SK-N-SH (cell line): ENCODE results near the gene ZSCAN9. TPM values are rescaled to one million over a fixed set of nuclear protein-coding genes. Genes with fewer than 3 reads are reported as not detected.

Experiments
- CTCF ChIA-PET: fragments of 300-600, 350-600 bp; formaldehyde crosslinking; extraction: SDS; loops from one replicate; lab custom pipeline; 2021; lab: Yijun Ruan, JAX
- POLR2A ChIA-PET: fragments of 350-600 bp; sonication (Branson Sonifier 250); formaldehyde crosslinking; extraction: SDS; loops from one replicate; lab custom pipeline; 2020; ENCODE audit warnings: antibody characterized with exemption, inconsistent platforms; lab: Yijun Ruan, JAX
- DNase-seq: peaks from one replicate; pipeline ENCODE4 v3.0.0; 2012
- H2AFZ ChIP-seq: fragments of 200-600 bp; sonication (generic); 2 replicates; pipeline ENCODE4 v1.8.1; 2016; ENCODE audit warnings: antibody characterized with exemption, mild to moderate bottlenecking, low read depth
- H3F3A ChIP-seq: fragments of 200-600 bp; sonication (generic); replicated peaks from 2 replicates; pipeline ENCODE3; 2016; ENCODE audit warnings: antibody characterized with exemption, mild to moderate bottlenecking; ENCODE audit not compliant: insufficient read depth
- H3K27ac ChIP-seq, 2 experiments: fragments of 200-500 bp in 1 of 2; fragments of 200-600 bp in 1 of 2; sonication (Bioruptor generic) in 1 of 2; sonication (generic), shearing (Covaris generic) in 1 of 2; 2 replicates each; pipeline versions ENCODE4 v1.5.1 to v1.6.1; 2014 to 2016; ENCODE audit warnings: low read depth in 2 of 2, inconsistent platforms in 1 of 2, low read length in 1 of 2, mild to moderate bottlenecking in 1 of 2, mixed read lengths in 1 of 2
- H3K27me3 ChIP-seq: fragments of 200-600 bp; sonication (generic), shearing (Covaris generic); 2 replicates; pipeline ENCODE4 v1.6.1; 2016; ENCODE audit warnings: mixed run types; ENCODE audit not compliant: insufficient read depth
- H3K36me3 ChIP-seq, 2 experiments: fragments of 200-500 bp in 1 of 2; fragments of 200-600 bp in 1 of 2; sonication (Bioruptor generic) in 1 of 2; sonication (generic) in 1 of 2; replicated peaks in 1 of 2; 2 replicates each; pipeline versions ENCODE3 to v1.5.1; 2014 to 2016; ENCODE audit warnings: low read length in 1 of 2, mild to moderate bottlenecking in 1 of 2; ENCODE audit not compliant: insufficient read depth in 2 of 2, control insufficient read depth in 1 of 2
- H3K4me1 ChIP-seq, 2 experiments: fragments of 200-500 bp in 1 of 2; fragments of 200-600 bp in 1 of 2; sonication (Bioruptor generic) in 1 of 2; sonication (generic), shearing (Covaris generic) in 1 of 2; 2 replicates each; pipeline versions ENCODE4 v1.5.1 to v1.6.1; 2014 to 2016; ENCODE audit warnings: low read depth in 1 of 2, low read length in 1 of 2, mixed run types in 1 of 2; ENCODE audit not compliant: insufficient read depth in 2 of 2, control insufficient read depth in 1 of 2
- H3K4me2 ChIP-seq: fragments of 200-600 bp; sonication (generic), shearing (Covaris generic); 2 replicates; pipeline ENCODE4 v1.6.1; 2017; ENCODE audit warnings: mixed run types
- H3K4me3 ChIP-seq, 2 experiments: fragments of 200-500 bp in 1 of 2; fragments of 200-600 bp in 1 of 2; sonication (Bioruptor generic) in 1 of 2; sonication (generic), shearing (Covaris generic) in 1 of 2; 2 replicates each; pipeline versions ENCODE4 v1.5.1 to v1.8.1; 2014 to 2016; ENCODE audit warnings: low read depth in 2 of 2, inconsistent platforms in 1 of 2, low read length in 1 of 2, mild to moderate bottlenecking in 1 of 2, mixed read lengths in 1 of 2, moderate library complexity in 1 of 2
- H3K79me2 ChIP-seq: fragments of 200-600 bp; sonication (generic); 2 replicates; pipeline ENCODE4 v1.8.1; 2017; ENCODE audit warnings: mild to moderate bottlenecking; ENCODE audit not compliant: insufficient read depth
- H3K9ac ChIP-seq: fragments of 200-600 bp; sonication (generic); 2 replicates; pipeline ENCODE4 v1.6.1; 2017; ENCODE audit warnings: mixed run types
- H3K9me2 ChIP-seq: fragments of 200-600 bp; sonication (generic); 2 replicates; pipeline ENCODE4 v1.6.1; 2017; ENCODE audit warnings: mixed run types
- H3K9me3 ChIP-seq: fragments of 200-600 bp; sonication (generic); 2 replicates; pipeline ENCODE4 v1.6.1; 2017; ENCODE audit warnings: mixed run types, mild to moderate bottlenecking, moderate library complexity
- H4K20me1 ChIP-seq: fragments of 200-600 bp; sonication (generic); 2 replicates; pipeline ENCODE4 v1.6.1; 2017; ENCODE audit warnings: mild to moderate bottlenecking, mixed run types; ENCODE audit not compliant: insufficient read depth
- ELF1 ChIP-seq: IDR thresholded peaks from 2 replicates; pipeline ENCODE4 v1.4.0; 2012
- EP300 ChIP-seq, 2 experiments: IDR thresholded peaks; 2 replicates each; pipeline versions ENCODE4 v1.4.0 to v1.6.1; 2012; ENCODE audit warnings: borderline replicate concordance in 1 of 2, low read depth in 1 of 2, low read length in 1 of 2
- FOSL2 ChIP-seq: IDR thresholded peaks from 2 replicates; pipeline ENCODE4 v1.4.0; 2012; ENCODE audit warnings: low read depth, mild to moderate bottlenecking, moderate library complexity, borderline replicate concordance
- FOXJ3 ChIP-seq: sonication (generic); formaldehyde crosslinking; IDR thresholded peaks from 2 replicates; pipeline ENCODE4 v1.5.1; 2020; ENCODE audit warnings: mild to moderate bottlenecking, missing genetic modification reagents
- FOXM1 ChIP-seq: IDR thresholded peaks from 2 replicates; pipeline ENCODE4 v1.4.0; 2012; ENCODE audit warnings: low read depth, mild to moderate bottlenecking
- GATA2 ChIP-seq: sonication (generic); formaldehyde crosslinking; IDR thresholded peaks from 2 replicates; pipeline ENCODE4 v1.5.0; 2020; ENCODE audit warnings: mild to moderate bottlenecking, missing genetic modification reagents
- JUND ChIP-seq: IDR thresholded peaks from 2 replicates; pipeline ENCODE4 v1.4.0; 2012
- MXI1 ChIP-seq: IDR thresholded peaks from 2 replicates; pipeline ENCODE4 v1.6.1; 2012; ENCODE audit warnings: mild to moderate bottlenecking, low read depth, low read length, improper control_type of control experiment
- POLR2AphosphoS5 ChIP-seq: IDR thresholded peaks from 2 replicates; pipeline ENCODE4 v1.6.1; 2012; ENCODE audit warnings: low read depth, low read length
- RCOR1 ChIP-seq: fragments of 150-350 bp; IDR thresholded peaks from 2 replicates; pipeline ENCODE4 v1.6.1; 2017; ENCODE audit warnings: antibody characterized with exemption, low read length
- RFX5 ChIP-seq: IDR thresholded peaks from 2 replicates; pipeline ENCODE4 v1.6.1; 2012; ENCODE audit warnings: mild to moderate bottlenecking, improper control_type of control experiment, low read length
- SMC3 ChIP-seq: IDR thresholded peaks from 2 replicates; pipeline ENCODE4 v1.6.1; 2012; ENCODE audit warnings: low read depth, low read length, improper control_type of control experiment
- TCF12 ChIP-seq: IDR thresholded peaks from 2 replicates; pipeline ENCODE4 v1.4.0; 2012
- TEAD4 ChIP-seq: IDR thresholded peaks from 2 replicates; pipeline ENCODE4 v1.4.0; 2012; ENCODE audit warnings: mild to moderate bottlenecking, borderline replicate concordance; ENCODE audit not compliant: insufficient read depth
- YY1 ChIP-seq: IDR thresholded peaks from 2 replicates; pipeline ENCODE4 v1.4.0; 2012; ENCODE audit warnings: low read depth, mild to moderate bottlenecking
- whole genome bisulfite sequencing: methylation state at CpG from one replicate; pipeline ENCODE4 v1.1.6; 2017; ENCODE audit warnings: low lambda C conversion rate; 5-methylcytosine and 5-hydroxymethylcytosine counted together
- polyA plus RNA-seq, 3 experiments: library from polyadenylated mRNA; depleted of rRNA; stranded (reverse); fragments of >200 nt; gene quantifications; 2 replicates each; pipeline ENCODE4 v1.2.3, GENCODE V29; 2012
- TF ChIP-seq, protein P1 (sequence below): IDR thresholded peaks from 2 replicates; pipeline ENCODE4; 2012
- TF ChIP-seq, protein P2 (sequence below): fragments of 150-350 bp; IDR thresholded peaks from 2 replicates; pipeline ENCODE4 v1.6.1; 2017; ENCODE audit warnings: antibody characterized with exemption, low read length, low read depth, borderline replicate concordance
- TF ChIP-seq, protein P3 (sequence below): IDR thresholded peaks from 2 replicates; pipeline ENCODE4 v1.4.0; 2012; ENCODE audit warnings: low read depth, borderline replicate concordance
- TF ChIP-seq, protein P4 (sequence below): fragments of 200-600 bp; sonication (generic); IDR thresholded peaks from 2 replicates; pipeline ENCODE4 v1.6.1; 2017; ENCODE audit warnings: antibody characterized with exemption, mild to moderate bottlenecking, moderate library complexity
- TF ChIP-seq, protein P5 (sequence below): IDR thresholded peaks from 2 replicates; pipeline ENCODE4 v1.4.0; 2012; ENCODE audit warnings: low read depth

The ZSCAN9 gene
- polyA plus RNA-seq, 1 of the 3 experiments (the other 2 are of a cell fraction) = 13.7 TPM

DNA sequence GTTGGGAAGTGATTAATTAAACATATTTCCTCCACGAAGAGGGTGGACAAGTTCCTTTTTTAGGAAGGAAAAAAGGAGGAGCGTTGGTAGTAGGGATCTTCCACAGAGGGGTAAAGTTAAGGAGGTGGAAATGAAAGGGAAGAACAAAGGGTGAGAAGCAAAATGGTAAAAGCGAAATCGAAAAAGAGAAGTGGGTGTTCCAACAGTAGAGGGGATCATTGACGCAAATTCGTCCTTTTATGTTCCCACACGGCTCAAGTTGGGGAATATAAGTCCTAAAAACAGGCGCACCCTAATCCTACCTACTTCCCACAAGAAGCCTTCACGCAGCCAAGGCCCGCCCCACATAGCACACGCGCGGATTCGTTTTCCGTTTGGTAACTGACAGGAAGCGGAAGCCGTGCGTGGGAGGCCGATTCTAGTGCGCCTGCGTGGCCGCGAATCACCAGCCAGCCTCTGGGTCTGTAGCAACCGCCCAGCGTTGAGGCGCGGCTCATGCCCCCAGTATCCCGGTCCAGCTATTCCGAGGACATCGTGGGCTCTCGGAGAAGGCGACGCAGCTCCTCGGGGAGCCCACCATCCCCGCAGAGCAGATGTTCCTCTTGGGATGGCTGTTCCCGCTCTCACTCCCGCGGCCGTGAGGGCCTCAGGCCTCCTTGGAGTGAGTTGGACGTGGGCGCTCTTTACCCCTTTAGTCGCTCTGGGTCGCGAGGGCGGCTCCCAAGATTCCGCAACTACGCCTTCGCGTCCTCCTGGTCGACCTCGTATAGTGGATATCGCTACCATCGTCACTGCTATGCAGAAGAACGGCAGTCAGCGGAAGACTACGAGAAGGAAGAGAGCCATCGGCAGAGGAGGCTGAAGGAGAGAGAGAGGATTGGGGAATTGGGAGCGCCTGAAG, 34.1 kb downstream of the ZSCAN9 start, which contains the start of gene NKAPL:
TSS of gene NKAPL (plus strand) at position 421 of the 901 bp plus-strand sequence. CDS start at position 496, 75 bp downstream.
- Histone ChIP-seq H3K4me1 (no peaks in the 10 kb centered on the region), H3K9me2 (no peaks in the 10 kb centered on the region), H3K4me2 (no peak within 1 kb of the TSS), H4K20me1 (no peaks in the 10 kb centered on the region), H3K9me3 (no peaks in the 10 kb centered on the region)
- DNase-seq = no peak
- no peak for TF ChIP-seq FOSL2
- no peak for TF ChIP-seq RCOR1
- TF ChIP-seq ELF1 = no peak
- TF ChIP-seq SMC3 = no peak
- TF ChIP-seq MXI1 = no peak
- no peak for TF ChIP-seq FOXJ3 (CRISPR knock-in tag)
- no peak for TF ChIP-seq TCF12
- TF ChIP-seq, protein P1, sequence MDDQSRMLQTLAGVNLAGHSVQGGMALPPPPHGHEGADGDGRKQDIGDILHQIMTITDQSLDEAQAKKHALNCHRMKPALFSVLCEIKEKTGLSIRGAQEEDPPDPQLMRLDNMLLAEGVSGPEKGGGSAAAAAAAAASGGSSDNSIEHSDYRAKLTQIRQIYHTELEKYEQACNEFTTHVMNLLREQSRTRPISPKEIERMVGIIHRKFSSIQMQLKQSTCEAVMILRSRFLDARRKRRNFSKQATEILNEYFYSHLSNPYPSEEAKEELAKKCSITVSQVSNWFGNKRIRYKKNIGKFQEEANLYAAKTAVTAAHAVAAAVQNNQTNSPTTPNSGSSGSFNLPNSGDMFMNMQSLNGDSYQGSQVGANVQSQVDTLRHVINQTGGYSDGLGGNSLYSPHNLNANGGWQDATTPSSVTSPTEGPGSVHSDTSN = no peak
- TF ChIP-seq FOXM1 = no peak
- TF ChIP-seq, protein P2, sequence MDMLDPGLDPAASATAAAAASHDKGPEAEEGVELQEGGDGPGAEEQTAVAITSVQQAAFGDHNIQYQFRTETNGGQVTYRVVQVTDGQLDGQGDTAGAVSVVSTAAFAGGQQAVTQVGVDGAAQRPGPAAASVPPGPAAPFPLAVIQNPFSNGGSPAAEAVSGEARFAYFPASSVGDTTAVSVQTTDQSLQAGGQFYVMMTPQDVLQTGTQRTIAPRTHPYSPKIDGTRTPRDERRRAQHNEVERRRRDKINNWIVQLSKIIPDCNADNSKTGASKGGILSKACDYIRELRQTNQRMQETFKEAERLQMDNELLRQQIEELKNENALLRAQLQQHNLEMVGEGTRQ = no peak
- TF ChIP-seq, protein P3, sequence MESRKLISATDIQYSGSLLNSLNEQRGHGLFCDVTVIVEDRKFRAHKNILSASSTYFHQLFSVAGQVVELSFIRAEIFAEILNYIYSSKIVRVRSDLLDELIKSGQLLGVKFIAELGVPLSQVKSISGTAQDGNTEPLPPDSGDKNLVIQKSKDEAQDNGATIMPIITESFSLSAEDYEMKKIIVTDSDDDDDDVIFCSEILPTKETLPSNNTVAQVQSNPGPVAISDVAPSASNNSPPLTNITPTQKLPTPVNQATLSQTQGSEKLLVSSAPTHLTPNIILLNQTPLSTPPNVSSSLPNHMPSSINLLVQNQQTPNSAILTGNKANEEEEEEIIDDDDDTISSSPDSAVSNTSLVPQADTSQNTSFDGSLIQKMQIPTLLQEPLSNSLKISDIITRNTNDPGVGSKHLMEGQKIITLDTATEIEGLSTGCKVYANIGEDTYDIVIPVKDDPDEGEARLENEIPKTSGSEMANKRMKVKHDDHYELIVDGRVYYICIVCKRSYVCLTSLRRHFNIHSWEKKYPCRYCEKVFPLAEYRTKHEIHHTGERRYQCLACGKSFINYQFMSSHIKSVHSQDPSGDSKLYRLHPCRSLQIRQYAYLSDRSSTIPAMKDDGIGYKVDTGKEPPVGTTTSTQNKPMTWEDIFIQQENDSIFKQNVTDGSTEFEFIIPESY = no peak
- no peak for TF ChIP-seq TEAD4
- TF ChIP-seq, protein P4, sequence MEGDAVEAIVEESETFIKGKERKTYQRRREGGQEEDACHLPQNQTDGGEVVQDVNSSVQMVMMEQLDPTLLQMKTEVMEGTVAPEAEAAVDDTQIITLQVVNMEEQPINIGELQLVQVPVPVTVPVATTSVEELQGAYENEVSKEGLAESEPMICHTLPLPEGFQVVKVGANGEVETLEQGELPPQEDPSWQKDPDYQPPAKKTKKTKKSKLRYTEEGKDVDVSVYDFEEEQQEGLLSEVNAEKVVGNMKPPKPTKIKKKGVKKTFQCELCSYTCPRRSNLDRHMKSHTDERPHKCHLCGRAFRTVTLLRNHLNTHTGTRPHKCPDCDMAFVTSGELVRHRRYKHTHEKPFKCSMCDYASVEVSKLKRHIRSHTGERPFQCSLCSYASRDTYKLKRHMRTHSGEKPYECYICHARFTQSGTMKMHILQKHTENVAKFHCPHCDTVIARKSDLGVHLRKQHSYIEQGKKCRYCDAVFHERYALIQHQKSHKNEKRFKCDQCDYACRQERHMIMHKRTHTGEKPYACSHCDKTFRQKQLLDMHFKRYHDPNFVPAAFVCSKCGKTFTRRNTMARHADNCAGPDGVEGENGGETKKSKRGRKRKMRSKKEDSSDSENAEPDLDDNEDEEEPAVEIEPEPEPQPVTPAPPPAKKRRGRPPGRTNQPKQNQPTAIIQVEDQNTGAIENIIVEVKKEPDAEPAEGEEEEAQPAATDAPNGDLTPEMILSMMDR = no peak
- no peak for TF ChIP-seq JUND
- no peak for TF ChIP-seq YY1
- no peak for TF ChIP-seq POLR2AphosphoS5
- TF ChIP-seq EP300 (IDR thresholded peaks at IDR 0.05; ENCODE audit: borderline replicate concordance in 1 of 2, low read depth in 1 of 2, low read length in 1 of 2) = no peak
- TF ChIP-seq, protein P5, sequence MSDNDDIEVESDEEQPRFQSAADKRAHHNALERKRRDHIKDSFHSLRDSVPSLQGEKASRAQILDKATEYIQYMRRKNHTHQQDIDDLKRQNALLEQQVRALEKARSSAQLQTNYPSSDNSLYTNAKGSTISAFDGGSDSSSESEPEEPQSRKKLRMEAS = no peak
- TF ChIP-seq RFX5 = no peak
- no peak for TF ChIP-seq GATA2 (CRISPR knock-in tag)
- TF ChIP-seq, all 33 proteins: peak for 0
- H3K4me3 ChIP-seq = no peak within 1 kb of the TSS
- no peak within 1 kb of the TSS for H3K27ac ChIP-seq
- no peak within 1 kb of the TSS for H3K9ac ChIP-seq
- peaks cover 3% of the 10 kb centered on the region for H3F3A ChIP-seq
- ChIA-PET CTCF (no interaction called here), POLR2A (no interaction called here)
- H3K36me3 ChIP-seq = no peaks in the 10 kb centered on the region
- H3K27me3 ChIP-seq = no peaks in the 10 kb centered on the region
- no peaks in the 10 kb centered on the region for H3K79me2 ChIP-seq
- no peak within 1 kb of the TSS for H2AFZ ChIP-seq
- 87% methylated on average over 47 of the region's 58 CpGs for WGBS
